ENCODE results near the gene ADAP2. TPM values are rescaled to one million over a fixed set of nuclear protein-coding genes. Genes with fewer than 3 reads are reported as not detected.
"Not testable (repeated sequence)": the region's sequence is repeated elsewhere in the genome, so short reads cannot be mapped to it uniquely, and the experiment has no call there.

The ADAP2 gene
- total and polyA plus RNA-seq, 2 donors (not counting 1 experiment from before 2014, with no cell fraction given) = 3.8 to 4.3 TPM

DNA sequence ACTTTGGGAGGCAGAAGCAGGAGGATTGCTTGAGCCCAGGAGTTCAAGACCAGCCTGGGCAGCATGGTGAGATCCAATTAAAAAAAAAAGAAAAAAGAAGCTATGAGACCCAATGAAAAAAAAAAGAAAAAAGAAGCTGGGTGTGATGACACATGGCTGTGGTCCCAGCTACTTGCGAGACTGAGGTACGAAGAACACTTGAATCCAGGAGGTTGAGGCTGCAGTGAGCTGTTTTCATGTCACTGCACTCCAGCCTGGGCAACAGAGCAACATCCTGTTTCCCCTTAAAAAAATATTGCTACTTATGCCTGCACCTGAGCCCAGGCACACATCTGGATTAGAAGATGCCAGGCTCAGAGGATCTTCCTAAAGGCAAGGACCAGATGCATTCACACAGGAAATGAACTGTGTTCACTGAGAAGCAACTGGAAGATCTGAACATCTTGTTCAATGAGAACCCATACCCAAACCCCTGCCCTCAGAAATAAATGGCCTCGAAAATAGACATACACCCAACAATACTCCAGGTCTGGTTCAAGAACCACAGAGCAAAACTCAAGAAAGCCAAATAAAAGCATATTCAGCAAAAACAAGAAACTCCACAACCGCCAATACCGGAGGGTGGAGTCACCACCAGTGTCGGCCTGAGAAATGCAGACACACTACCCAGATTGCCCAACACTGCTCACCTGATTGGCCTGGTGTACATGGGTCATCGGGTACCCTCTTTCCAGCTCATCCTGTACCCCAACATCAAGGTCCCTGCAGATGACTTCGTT is 53.5 kb downstream of the ADAP2 start:
- H3K9me3 ChIP-seq (ENCODE audit: control insufficient read depth, insufficient read depth, low read depth, low read length) = no peaks in the 10 kb centered on the region
- TF ChIP-seq, protein P1, sequence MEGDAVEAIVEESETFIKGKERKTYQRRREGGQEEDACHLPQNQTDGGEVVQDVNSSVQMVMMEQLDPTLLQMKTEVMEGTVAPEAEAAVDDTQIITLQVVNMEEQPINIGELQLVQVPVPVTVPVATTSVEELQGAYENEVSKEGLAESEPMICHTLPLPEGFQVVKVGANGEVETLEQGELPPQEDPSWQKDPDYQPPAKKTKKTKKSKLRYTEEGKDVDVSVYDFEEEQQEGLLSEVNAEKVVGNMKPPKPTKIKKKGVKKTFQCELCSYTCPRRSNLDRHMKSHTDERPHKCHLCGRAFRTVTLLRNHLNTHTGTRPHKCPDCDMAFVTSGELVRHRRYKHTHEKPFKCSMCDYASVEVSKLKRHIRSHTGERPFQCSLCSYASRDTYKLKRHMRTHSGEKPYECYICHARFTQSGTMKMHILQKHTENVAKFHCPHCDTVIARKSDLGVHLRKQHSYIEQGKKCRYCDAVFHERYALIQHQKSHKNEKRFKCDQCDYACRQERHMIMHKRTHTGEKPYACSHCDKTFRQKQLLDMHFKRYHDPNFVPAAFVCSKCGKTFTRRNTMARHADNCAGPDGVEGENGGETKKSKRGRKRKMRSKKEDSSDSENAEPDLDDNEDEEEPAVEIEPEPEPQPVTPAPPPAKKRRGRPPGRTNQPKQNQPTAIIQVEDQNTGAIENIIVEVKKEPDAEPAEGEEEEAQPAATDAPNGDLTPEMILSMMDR (conservative IDR thresholded peaks at IDR 0.05 in 1 of 2, IDR thresholded peaks at IDR 0.05 in 1 of 2; ENCODE audit: low read depth in 1 of 2, low read length in 2 of 2) = no peak
- TF ChIP-seq EZH2 (IDR thresholded peaks at IDR 0.05; ENCODE audit: low read length, missing control alignments) = no peak
- H3K27ac ChIP-seq (ENCODE audit: insufficient read depth, low read length) = no peak overlapping the region
- H3K4me1 ChIP-seq (ENCODE audit: control insufficient read depth, extremely low read depth, insufficient read depth, low read length) = no peaks in the 10 kb centered on the region
- no peak overlapping the region for H3K4me2 ChIP-seq (ENCODE audit: extremely low read depth, insufficient read depth, low read length)
- no peak overlapping the region for H2AFZ ChIP-seq (ENCODE audit: low read length)
- no peak for DNase-seq (ENCODE audit: low read depth in 2 of 2)
- no peaks in the 10 kb centered on the region for H3K27me3 ChIP-seq (ENCODE audit: control insufficient read depth, insufficient read depth, low read length)
- no peaks in the 10 kb centered on the region for H3K36me3 ChIP-seq (ENCODE audit: control insufficient read depth, insufficient read depth, low read length)
- no peak overlapping the region for H3K4me3 ChIP-seq (replicated peaks in 1 of 4; ENCODE audit: control extremely low read depth in 1 of 4, insufficient read depth in 1 of 4, low read depth in 3 of 4, low read length in 4 of 4)
- H3K79me2 ChIP-seq (ENCODE audit: control insufficient read depth, insufficient read depth, low read length) = peaks cover 7% of the 10 kb centered on the region
- no peaks in the 10 kb centered on the region for H4K20me1 ChIP-seq (ENCODE audit: control insufficient read depth, extremely low read depth, insufficient read depth, low read length)
- H3K9ac ChIP-seq (ENCODE audit: insufficient read depth, low read length) = no peak overlapping the region

DNA sequence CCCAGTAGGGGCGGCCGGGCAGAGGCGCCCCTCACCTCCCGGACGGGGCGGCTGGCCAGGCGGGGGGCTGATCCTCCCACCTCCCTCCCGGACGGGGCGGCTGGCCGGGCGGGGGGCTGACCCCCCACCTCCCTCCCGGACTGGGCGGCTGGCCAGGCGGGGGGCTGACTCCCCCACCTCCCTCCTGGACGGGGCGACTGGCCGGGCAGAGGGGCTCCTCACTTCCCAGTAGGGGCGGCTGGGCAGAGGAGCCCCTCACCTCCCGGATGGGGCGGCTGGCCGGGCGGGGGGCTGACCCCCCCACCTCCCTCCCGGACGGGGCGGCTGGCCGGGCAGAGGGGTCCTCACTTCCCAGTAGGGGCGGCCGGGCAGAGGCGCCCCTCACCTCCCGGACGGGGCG is 58.2 kb downstream of the ADAP2 start:
- not testable (repeated sequence) for H3K79me2 ChIP-seq (ENCODE audit: control insufficient read depth, insufficient read depth, low read length); H2AFZ ChIP-seq (ENCODE audit: low read length)

DNA sequence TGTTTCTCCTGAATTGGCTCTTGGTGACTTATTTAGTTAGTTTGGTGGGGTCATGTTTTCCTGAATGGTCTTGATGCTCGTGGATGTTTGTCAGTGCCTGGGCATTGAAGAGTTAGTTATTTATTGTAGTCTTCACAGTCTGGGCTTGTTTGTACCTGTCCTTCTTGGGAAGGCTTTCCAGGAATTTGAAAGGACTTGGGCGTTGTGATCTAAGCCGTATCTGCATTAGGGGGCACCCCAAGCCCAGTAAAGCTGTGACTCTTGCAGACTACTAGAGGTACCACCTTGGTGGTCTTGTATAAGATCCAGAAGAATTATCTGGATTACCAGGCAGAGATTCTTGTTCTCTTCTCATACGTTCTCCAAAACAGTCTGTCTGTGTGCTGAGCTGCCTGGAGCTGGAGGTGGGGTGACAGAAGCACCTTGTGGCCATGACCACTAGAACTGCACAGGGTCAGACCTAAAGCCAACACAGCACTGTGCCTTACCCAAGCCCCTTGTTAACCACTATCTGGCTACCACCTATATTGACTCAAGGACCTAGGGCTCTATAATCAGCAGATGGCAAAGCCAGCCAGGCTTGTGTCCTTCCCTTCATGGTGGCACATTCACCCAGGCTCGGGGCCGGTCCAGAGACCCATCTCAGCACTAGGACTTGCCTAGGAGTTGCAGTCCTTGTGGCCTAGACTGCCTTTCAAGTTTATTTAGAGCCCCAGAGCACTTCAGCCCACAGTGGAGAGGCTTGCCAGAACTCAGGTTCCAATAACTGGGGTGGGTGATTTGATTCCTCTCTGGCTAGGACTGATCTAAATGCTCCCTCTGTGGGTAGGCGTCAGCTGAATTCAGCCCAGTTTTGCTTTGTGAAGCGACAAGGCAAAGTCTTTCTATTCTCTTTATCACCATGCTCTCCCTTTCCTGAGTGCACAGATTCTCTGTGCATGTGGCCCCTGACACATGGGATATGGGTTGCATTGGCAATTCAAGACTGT is 60.1 kb downstream of the ADAP2 start:
- Histone ChIP-seq H3K79me2 (ENCODE audit: control insufficient read depth, insufficient read depth, low read length) (no peaks in the 10 kb centered on the region), H3K9me3 (ENCODE audit: control insufficient read depth, insufficient read depth, low read depth, low read length) (no peaks in the 10 kb centered on the region), H3K4me3 (replicated peaks in 1 of 4; ENCODE audit: control extremely low read depth in 1 of 4, insufficient read depth in 1 of 4, low read depth in 3 of 4, low read length in 4 of 4) (no peak overlapping the region), H3K36me3 (ENCODE audit: control insufficient read depth, insufficient read depth, low read length) (no peaks in the 10 kb centered on the region), H3K27me3 (ENCODE audit: control insufficient read depth, insufficient read depth, low read length) (no peaks in the 10 kb centered on the region), H3K4me1 (ENCODE audit: control insufficient read depth, extremely low read depth, insufficient read depth, low read length) (no peaks in the 10 kb centered on the region), H3K4me2 (ENCODE audit: extremely low read depth, insufficient read depth, low read length) (no peak overlapping the region), H3K9ac (ENCODE audit: insufficient read depth, low read length) (no peak overlapping the region), H2AFZ (ENCODE audit: low read length) (no peak overlapping the region), H4K20me1 (ENCODE audit: control insufficient read depth, extremely low read depth, insufficient read depth, low read length) (no peaks in the 10 kb centered on the region), H3K27ac (ENCODE audit: insufficient read depth, low read length) (no peak overlapping the region)
- no peak for TF ChIP-seq EZH2 (IDR thresholded peaks at IDR 0.05; ENCODE audit: low read length, missing control alignments)
- TF ChIP-seq, protein P1 (conservative IDR thresholded peaks at IDR 0.05 in 1 of 2, IDR thresholded peaks at IDR 0.05 in 1 of 2; ENCODE audit: low read depth in 1 of 2, low read length in 2 of 2) = no peak
- no peak for DNase-seq (ENCODE audit: low read depth in 2 of 2)

More for the DNA sequence above, 58.2 kb downstream of the ADAP2 start:
- not testable (repeated sequence) for H3K27ac ChIP-seq (ENCODE audit: insufficient read depth, low read length); H3K4me1 ChIP-seq (ENCODE audit: control insufficient read depth, extremely low read depth, insufficient read depth, low read length); H3K4me2 ChIP-seq (ENCODE audit: extremely low read depth, insufficient read depth, low read length); H3K9me3 ChIP-seq (ENCODE audit: control insufficient read depth, insufficient read depth, low read depth, low read length); H3K4me3 ChIP-seq (replicated peaks in 1 of 4; ENCODE audit: control extremely low read depth in 1 of 4, insufficient read depth in 1 of 4, low read depth in 3 of 4, low read length in 4 of 4); H3K36me3 ChIP-seq (ENCODE audit: control insufficient read depth, insufficient read depth, low read length); H3K27me3 ChIP-seq (ENCODE audit: control insufficient read depth, insufficient read depth, low read length); H4K20me1 ChIP-seq (ENCODE audit: control insufficient read depth, extremely low read depth, insufficient read depth, low read length); DNase-seq (ENCODE audit: low read depth in 2 of 2); H3K9ac ChIP-seq (ENCODE audit: insufficient read depth, low read length)
